LNCaP clone FGC (cell line): ENCODE measurements around the gene SH3BP2.
"Not testable (repeated sequence)": the region's sequence is repeated elsewhere in the genome, so short reads cannot be mapped to it uniquely, and the experiment has no call there.

ENCODE experiments used
- DNase-seq: peaks from one replicate; pipeline ENCODE4 v3.0.0-alpha.2; 2011; ENCODE audit warnings: low read depth
- H3K4me3 ChIP-seq: 2 replicates; pipeline ENCODE4 v1.5.1; 2011; ENCODE audit warnings: mild to moderate bottlenecking, low read depth, low read length, control low read depth
- TF ChIP-seq, protein P1 (sequence below): IDR thresholded peaks from 2 replicates; pipeline ENCODE4 v1.5.1; 2012; ENCODE audit warnings: mild to moderate bottlenecking; ENCODE audit not compliant: control insufficient read depth, insufficient read depth; ENCODE audit errors: extremely low read depth

Gene SH3BP2

DNA sequence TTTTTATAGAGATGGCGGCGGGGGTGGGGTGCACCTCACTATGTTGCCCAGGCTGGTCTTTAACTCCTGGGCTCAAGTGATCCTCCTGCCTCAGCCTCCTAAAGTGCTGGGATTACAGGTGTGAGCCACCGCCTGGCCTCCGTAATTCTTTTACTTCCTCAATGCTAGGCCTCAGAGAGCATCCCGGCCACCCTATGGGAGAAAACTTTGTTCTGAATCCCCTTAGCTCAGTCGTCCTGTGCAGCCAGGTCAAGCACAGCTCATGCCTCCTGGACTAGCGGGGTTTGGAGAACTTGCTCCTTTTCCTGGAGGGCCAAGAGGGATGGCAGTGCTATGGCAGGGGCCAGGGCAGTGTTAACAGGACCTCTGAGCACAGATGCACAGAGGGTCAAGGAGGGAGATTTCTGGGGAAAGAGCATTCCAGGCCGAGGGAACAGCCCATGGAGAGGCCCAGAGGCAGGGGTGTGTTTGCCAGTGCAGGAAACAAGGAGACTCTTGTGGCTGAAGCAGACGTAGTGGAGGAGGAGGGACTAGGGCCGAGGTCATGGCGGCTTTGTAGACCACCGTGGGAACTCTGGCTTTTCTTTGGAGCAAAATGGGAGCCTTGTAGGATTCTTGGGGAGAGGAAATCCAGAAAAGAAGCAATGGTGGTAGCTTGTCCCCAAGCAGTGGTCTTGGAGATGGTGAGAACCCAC, 26.9 kb upstream of the SH3BP2 start:
- no peak for DNase-seq
- H3K4me3 ChIP-seq = no peak overlapping the region
- TF ChIP-seq, protein P1, sequence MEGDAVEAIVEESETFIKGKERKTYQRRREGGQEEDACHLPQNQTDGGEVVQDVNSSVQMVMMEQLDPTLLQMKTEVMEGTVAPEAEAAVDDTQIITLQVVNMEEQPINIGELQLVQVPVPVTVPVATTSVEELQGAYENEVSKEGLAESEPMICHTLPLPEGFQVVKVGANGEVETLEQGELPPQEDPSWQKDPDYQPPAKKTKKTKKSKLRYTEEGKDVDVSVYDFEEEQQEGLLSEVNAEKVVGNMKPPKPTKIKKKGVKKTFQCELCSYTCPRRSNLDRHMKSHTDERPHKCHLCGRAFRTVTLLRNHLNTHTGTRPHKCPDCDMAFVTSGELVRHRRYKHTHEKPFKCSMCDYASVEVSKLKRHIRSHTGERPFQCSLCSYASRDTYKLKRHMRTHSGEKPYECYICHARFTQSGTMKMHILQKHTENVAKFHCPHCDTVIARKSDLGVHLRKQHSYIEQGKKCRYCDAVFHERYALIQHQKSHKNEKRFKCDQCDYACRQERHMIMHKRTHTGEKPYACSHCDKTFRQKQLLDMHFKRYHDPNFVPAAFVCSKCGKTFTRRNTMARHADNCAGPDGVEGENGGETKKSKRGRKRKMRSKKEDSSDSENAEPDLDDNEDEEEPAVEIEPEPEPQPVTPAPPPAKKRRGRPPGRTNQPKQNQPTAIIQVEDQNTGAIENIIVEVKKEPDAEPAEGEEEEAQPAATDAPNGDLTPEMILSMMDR = no peak

DNA sequence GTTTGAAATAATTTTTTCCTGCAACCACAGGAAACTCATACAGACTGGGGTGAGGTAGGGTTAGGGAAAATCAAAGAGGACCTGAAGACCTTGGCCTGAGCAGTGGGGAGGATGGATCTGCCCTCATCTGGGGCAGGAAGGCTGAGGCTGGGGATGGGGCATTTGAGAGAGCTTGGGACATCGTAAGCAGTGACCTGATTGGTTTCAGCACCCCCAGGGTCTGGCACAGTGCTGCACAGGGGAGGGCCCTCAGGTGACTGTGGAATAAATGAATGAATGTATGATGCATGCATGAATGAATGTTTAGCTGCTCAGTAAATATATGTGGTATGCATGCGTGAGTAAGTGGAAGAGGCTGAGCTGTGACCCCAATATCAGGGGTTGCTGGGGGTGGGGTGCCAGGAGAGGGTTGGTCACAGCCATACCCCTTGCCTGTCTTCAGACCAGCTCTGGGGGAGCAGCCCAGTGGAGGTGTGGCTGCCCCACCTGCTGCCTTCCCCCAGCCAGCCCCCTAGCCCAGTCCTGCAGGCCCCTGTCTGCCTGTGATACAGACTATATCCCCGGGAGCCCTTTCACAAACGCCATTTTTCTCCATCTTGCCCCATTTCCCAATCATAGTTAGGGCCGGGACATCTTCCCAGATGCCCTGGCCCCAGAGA, 25.7 kb upstream of the SH3BP2 start:
- H3K4me3 ChIP-seq = no peak overlapping the region
- no peak for DNase-seq
- TF ChIP-seq, protein P1 = no peak

DNA sequence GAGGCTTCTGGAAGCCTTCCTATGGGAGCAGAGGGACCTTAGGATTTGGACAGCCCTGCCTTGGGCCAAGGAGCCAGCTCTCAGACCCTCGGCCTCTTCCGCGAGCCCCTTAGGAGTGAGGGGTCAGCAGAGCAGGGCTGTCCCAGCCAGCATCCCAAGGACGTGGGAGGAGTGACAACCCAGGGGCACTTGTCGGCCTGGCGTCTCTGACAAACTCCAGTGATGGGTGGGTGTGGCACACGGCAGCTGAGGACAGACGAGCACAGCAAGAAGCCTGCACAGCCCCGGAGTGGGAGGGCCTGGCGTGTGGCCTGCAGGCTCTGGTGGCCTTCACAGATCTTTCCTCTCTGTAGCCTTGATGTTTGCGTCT, 25.2 kb upstream of the SH3BP2 start:
- H3K4me3 ChIP-seq = no peak overlapping the region
- DNase-seq = no peak
- TF ChIP-seq, protein P1 = no peak

DNA sequence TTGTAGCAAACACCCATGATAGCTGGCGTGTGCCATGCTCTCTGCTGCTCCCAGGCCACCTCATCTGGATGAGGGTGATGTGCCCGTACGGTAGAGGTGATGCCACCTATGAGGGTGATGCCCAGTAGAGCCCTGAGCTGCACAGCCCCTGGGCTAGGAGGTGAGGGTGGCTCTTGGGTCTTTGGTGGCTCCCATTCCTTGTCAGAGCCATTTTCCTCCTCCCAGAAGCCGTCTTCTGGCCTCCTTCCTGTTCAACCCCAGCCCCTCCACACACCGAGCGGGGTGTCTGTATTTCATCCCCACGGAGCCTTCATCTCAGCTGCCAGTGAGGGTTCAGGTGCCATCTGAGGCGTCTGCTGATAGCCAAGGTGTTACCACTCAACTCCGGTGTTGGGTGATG, 24.8 kb upstream of the SH3BP2 start:
- TF ChIP-seq, protein P1 = no peak
- DNase-seq = no peak
- H3K4me3 ChIP-seq = no peak overlapping the region

DNA sequence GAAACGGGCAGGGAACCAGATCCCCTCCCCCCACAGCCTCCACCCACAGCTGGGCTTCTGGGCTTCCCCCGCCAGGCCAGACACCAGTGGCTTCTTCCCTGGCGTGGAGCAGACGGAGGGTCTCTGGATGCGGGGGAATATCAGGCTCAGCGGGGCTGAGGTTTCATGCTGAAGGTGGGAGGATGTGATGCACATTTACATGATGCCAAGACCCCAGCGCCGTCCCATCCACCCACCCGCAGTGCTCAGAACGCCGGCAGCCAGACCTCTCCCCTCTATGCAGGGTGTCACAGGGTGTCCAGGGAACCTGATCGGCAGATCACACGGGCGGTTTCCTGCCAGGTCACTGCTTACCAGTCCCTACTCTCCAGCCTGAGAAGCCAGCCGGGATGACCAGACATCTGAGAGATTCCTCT, 24.0 kb upstream of the SH3BP2 start:
- TF ChIP-seq, protein P1 = no peak
- no peak overlapping the region for H3K4me3 ChIP-seq
- no peak for DNase-seq

DNA sequence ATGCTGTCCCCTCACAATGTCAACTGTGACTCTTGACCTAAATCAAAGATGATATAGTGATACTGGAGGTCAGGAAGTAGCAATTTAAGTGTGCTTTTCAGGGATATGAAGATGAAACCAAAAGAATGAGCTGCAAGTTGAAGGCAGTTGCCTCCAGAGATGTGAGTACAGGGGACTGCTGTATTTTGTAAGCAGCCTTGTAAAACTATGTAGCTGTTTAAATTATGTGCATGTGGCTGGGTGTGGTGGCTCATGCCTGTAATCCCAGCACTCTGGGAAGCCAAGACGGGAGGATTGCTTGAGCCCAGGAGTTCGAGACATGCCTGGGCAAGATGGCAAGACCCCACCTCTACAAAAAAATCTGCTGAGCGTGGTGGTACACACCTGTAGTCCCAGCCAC, 21.6 kb upstream of the SH3BP2 start:
- TF ChIP-seq, protein P1 = no peak
- no peak for DNase-seq
- H3K4me3 ChIP-seq = no peak overlapping the region

DNA sequence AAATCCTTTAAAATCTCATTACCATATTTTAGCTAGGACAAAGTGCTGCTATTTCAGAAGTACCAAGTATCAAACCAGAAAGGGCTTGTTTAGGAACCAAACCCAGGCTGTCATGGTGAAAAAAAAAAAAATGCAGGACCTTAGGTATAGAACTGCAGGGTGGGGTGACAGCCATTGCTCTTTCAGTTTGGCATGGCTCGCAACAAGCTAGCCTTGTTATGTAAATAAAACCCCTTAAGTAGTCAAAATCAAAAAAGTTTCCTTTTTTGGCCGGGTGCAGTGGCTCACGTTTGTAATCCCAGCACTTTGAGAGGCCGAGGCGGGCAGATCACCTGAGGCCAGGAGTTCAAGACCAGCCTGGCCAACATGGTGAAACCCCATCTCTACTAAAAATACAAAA, 12.2 kb upstream of the SH3BP2 start:
- not testable (repeated sequence) for DNase-seq, H3K4me3 ChIP-seq
